ENCODE results near the gene PHF19.

DNA sequence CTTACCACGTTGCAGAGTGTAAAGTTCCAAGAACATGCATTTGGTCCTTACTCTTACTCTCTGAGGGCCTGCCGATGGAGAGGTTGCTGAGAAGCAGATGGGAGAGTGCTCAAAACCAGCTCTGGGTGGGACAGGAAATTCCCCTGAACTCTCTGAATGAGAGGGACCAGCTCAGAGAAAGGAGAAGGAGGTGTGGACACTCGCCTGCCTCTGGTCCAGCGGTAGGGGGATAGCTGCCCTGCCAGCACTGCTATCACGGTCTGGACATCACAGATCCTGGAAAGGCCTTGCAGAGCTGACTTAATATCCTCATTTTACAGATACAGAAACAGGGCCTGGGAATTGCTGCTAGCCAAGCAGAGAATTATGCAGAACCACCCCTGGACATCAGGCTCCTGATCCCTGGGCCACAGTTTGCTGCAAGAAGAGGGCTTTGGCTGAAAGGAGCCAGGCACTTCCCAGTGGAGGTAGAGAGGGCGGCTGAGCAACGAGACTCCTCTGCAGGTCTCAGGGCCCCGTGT lies 44.7 kb upstream of the PHF19 start:
- TF ChIP-seq, protein P1, sequence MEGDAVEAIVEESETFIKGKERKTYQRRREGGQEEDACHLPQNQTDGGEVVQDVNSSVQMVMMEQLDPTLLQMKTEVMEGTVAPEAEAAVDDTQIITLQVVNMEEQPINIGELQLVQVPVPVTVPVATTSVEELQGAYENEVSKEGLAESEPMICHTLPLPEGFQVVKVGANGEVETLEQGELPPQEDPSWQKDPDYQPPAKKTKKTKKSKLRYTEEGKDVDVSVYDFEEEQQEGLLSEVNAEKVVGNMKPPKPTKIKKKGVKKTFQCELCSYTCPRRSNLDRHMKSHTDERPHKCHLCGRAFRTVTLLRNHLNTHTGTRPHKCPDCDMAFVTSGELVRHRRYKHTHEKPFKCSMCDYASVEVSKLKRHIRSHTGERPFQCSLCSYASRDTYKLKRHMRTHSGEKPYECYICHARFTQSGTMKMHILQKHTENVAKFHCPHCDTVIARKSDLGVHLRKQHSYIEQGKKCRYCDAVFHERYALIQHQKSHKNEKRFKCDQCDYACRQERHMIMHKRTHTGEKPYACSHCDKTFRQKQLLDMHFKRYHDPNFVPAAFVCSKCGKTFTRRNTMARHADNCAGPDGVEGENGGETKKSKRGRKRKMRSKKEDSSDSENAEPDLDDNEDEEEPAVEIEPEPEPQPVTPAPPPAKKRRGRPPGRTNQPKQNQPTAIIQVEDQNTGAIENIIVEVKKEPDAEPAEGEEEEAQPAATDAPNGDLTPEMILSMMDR (IDR thresholded peaks at IDR 0.05; ENCODE audit: control extremely low read depth in 1 of 3, insufficient read depth in 1 of 3, low read depth in 1 of 3, low read length in 3 of 3), result no peak
- TF ChIP-seq POLR2A (IDR thresholded peaks at IDR 0.05; ENCODE audit: control extremely low read depth in 1 of 2, low read depth in 2 of 2, low read length in 2 of 2) (no peak), SP1 (IDR thresholded peaks at IDR 0.05; ENCODE audit: low read depth, low read length) (no peak), EP300 (IDR thresholded peaks at IDR 0.05; ENCODE audit: borderline replicate concordance in 1 of 2, low read depth in 2 of 2, low read length in 2 of 2) (no peak), SRF (IDR thresholded peaks at IDR 0.05; ENCODE audit: low read depth, low read length) (no peak), EZH2 (IDR thresholded peaks at IDR 0.05; ENCODE audit: low read depth, low read length, severe bottlenecking) (no peak), TAF1 (IDR thresholded peaks at IDR 0.05; ENCODE audit: low read depth, low read length) (no peak), TCF12 (IDR thresholded peaks at IDR 0.05; ENCODE audit: low read depth, low read length) (no peak), CEBPB (IDR thresholded peaks at IDR 0.05; ENCODE audit: low read depth, low read length) (no peak), CHD1 (IDR thresholded peaks at IDR 0.05; ENCODE audit: low read depth, low read length) (no peak)
